Purkinje cell (primary cell): Measurements from ENCODE around the gene FBXL20. TPM values are rescaled to one million over a fixed set of nuclear protein-coding genes. Genes with fewer than 3 reads are reported as not detected.

Experiments used
- polyA plus RNA-seq: library from polyadenylated mRNA; unstranded; fragments of >200 nt; fragmentation: Nextera tagmentation; gene quantifications from 2 replicates; pipeline ENCODE4 v1.2.1, GENCODE V29; 2014

FBXL20 gene, protein sequence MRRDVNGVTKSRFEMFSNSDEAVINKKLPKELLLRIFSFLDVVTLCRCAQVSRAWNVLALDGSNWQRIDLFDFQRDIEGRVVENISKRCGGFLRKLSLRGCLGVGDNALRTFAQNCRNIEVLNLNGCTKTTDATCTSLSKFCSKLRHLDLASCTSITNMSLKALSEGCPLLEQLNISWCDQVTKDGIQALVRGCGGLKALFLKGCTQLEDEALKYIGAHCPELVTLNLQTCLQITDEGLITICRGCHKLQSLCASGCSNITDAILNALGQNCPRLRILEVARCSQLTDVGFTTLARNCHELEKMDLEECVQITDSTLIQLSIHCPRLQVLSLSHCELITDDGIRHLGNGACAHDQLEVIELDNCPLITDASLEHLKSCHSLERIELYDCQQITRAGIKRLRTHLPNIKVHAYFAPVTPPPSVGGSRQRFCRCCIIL
- 2.2 and 4.6 TPM in 2 replicates for polyA plus RNA-seq

DNA sequence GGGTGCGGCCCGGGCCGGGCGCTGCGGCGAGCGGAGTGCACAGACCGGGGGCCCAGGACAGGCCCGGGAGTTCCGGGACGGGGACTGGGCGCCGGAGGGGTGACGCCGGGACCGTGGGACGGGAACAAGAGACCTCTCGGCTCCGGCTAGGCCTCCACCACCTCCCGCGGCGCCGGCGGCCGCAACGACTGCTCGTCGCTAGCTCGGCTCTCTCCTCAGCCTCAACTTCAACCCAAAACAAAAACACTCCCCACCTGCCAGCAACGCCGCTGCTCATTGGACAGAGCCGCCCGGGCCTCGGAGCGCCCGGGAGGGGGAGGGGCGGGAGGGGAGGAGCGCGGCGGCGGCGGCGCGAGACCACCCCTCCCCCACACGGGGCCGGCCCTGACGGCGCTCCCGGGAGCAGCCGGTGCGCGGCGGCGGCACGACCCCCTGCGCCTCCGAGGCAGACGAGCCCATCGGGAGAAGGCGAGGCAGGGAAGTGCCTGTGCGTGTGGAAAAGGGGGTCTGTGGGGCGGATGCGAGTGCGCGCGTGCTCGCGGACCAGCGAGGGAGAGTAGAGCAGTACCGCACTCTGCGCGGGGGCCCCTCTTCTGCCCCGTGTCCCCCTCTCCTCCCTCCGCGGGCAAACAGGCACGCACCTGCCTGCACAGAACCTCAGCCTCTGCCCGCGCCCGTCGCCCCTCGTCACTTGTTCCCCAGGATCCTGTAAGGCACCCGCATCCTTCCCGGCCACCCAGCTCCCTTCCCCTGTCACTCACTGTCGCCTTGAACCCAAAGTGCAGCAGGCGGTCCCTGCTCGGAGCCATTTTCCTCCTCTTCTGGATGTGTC lies at the start of gene FBXL20:
TSS of gene FBXL20 (minus strand) at position 215 of the 832 bp plus-strand sequence. CDS start 224 bp downstream, outside the sequence.

GRCh38 chr17:39450847-39451581 lies 49.6 kb upstream of the FBXL20 start, which contains the start of gene MED1:
TSS of gene MED1 (minus strand) at chr17:39451263. CDS start at chr17:39451062, 201 bp downstream.

DNA sequence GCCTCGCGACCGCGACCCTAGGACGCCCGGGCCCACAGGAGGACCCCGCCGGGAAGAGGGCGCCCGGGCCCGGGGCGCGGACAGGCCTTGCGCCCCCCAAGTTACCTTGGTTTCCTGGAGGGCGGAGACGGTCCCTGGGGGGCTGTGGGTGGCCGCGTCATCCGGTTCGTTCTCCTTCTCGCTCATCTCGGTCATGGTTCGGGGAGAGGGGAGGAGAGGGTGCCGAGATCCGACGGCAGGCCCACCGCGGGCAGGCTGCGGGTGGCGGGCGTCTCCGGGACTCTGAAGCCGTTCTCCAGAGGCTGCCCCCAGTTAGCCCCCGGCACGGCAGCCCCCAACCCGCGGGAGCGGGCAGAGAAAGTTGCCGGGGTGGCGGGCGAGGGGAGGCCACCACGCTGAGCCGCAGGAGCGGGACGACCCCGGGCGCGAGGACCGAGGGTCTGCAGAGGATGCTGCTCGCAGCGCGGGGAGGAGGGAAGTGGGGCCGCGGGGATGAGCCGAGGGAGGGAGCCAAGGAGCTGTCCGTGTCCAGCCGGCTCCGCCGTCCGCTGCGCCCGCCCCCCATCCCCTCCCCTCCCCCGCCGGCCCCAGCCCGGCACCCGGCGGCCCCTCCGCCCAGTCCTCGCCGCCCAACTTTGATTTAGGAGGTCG lies 176.0 kb downstream of the FBXL20 start, which contains the start of gene STAC2:
TSS of gene STAC2 (minus strand) at position 638 of the 651 bp plus-strand sequence. CDS start at position 195, 443 bp downstream.

Other genes starting within 250 kb of the FBXL20 start
- 163 and 207 TPM in 2 replicates for gene PLXDC1, start 250.0 kb downstream of the FBXL20 start, polyA plus RNA-seq
- not detected in 2 replicates for gene ARL5C, start 235.5 kb downstream of the FBXL20 start, polyA plus RNA-seq
- gene CACNB1, start 204.0 kb downstream of the FBXL20 start, polyA plus RNA-seq = 1.0 and 8.7 TPM in 2 replicates
- gene RPL19, start 201.3 kb downstream of the FBXL20 start, polyA plus RNA-seq = 1,063 and 1,093 TPM in 2 replicates
- 0.15 and 1.2 TPM in 2 replicates for gene STAC2, start 175.7 kb downstream of the FBXL20 start, polyA plus RNA-seq
- 4.2 and 4.3 TPM in 2 replicates for gene MED1, start 49.6 kb upstream of the FBXL20 start, polyA plus RNA-seq
- 4.1 and 4.6 TPM in 2 replicates for gene CDK12, start 59.9 kb upstream of the FBXL20 start, polyA plus RNA-seq
- 0.36 and 2.9 TPM in 2 replicates for gene NEUROD2, start 206.3 kb upstream of the FBXL20 start, polyA plus RNA-seq
- 272 and 400 TPM in 2 replicates for gene PPP1R1B, start 225.3 kb upstream of the FBXL20 start, polyA plus RNA-seq
- 0.32 and 1.5 TPM in 2 replicates for gene STARD3, start 235.5 kb upstream of the FBXL20 start, polyA plus RNA-seq